Muscle of leg (tissue), 11 donors: ENCODE measurements around the gene SSR4. TPM values are rescaled to one million over a fixed set of nuclear protein-coding genes. Genes with fewer than 3 reads are reported as not detected.
A peak's percentile ranks its signal among the peaks of the same experiment; 100 is the strongest.

Experiments used
- DNase-seq: peaks from one replicate; pipeline ENCODE4 v3.0.0; 2013
- H3K27ac ChIP-seq: one replicate; pipeline ENCODE4 v1.5.1; 2013; ENCODE audit warnings: mild to moderate bottlenecking, low read length, control low read depth
- H3K27me3 ChIP-seq: one replicate; pipeline ENCODE4 v1.6.1; 2013; ENCODE audit warnings: low read length; ENCODE audit not compliant: control insufficient read depth, insufficient read depth
- H3K36me3 ChIP-seq: one replicate; pipeline ENCODE4 v1.6.1; 2013; ENCODE audit warnings: low read length; ENCODE audit not compliant: control insufficient read depth, insufficient read depth
- H3K4me1 ChIP-seq: one replicate; pipeline ENCODE4 v1.6.1; 2013; ENCODE audit warnings: low read length; ENCODE audit not compliant: control insufficient read depth, insufficient read depth
- H3K4me3 ChIP-seq: one replicate; pipeline ENCODE4 v1.5.1; 2013; ENCODE audit warnings: low read length, control low read depth
- H3K9me3 ChIP-seq: replicated peaks from 2 replicates; pipeline ENCODE4 v1.6.1; 2013; ENCODE audit warnings: low read depth, low read length; ENCODE audit not compliant: control insufficient read depth
- WGBS: methylation state at CpG from one replicate; pipeline ENCODE4 v1.1.5; 2013; ENCODE audit warnings: missing lambda C conversion rate; ENCODE audit not compliant: insufficient coverage; 5-methylcytosine and 5-hydroxymethylcytosine counted together
- polyA plus RNA-seq, 8 donors: library from polyadenylated mRNA; unstranded; fragments of 120-200 nt; gene quantifications; one replicate each; pipeline versions ENCODE4 v1.2.1 to v1.2.3, GENCODE V29; 2013; ENCODE audit warnings: inconsistent platforms in 1 of 8, low replicate concordance in 1 of 8; ENCODE audit not compliant: insufficient read length in 8 of 8, insufficient read depth in 1 of 8
- total RNA-seq: library from RNA; stranded (reverse); fragments of 120-200 nt; gene quantifications from one replicate; pipeline ENCODE4 v1.2.4, GENCODE V29; 2013

SSR4 gene
- total and polyA plus RNA-seq, 9 donors: 95.6 to 188 (median 136) TPM

- no peaks in the 10 kb centered on the region for H3K9me3 ChIP-seq
- H3K27ac ChIP-seq: no peak overlapping the region
- DNase-seq: no peak
- H3K4me3 ChIP-seq: no peak overlapping the region
- peaks cover 2% of the 10 kb centered on the region for H3K27me3 ChIP-seq
- WGBS: 81% methylated on average over 9 of the region's 14 CpGs
- H3K36me3 ChIP-seq: no peaks in the 10 kb centered on the region
- peaks cover 14% of the 10 kb centered on the region for H3K4me1 ChIP-seq
These were observed 31.8 kb upstream of the SSR4 start for GRCh38 chrX:153762626-153763173.

GRCh38 chrX:153763298-153763932 is 31.1 kb upstream of the SSR4 start:
- no peak for DNase-seq

GRCh38 chrX:153763989-153764755 is 30.3 kb upstream of the SSR4 start, which contains the start of gene PLXNB3:
Gene PLXNB3 (plus strand): TSS chrX:153764249. CDS start chrX:153765536, 1,287 bp downstream.
- H3K4me1 ChIP-seq: peaks cover 14% of the 10 kb centered on the region
- no peak within 1 kb of the TSS for H3K4me3 ChIP-seq
- peaks cover 2% of the 10 kb centered on the region for H3K27me3 ChIP-seq
- H3K27ac ChIP-seq: no peak within 1 kb of the TSS
- peak; percentile 60 for DNase-seq
- no peaks in the 10 kb centered on the region for H3K36me3 ChIP-seq
- WGBS: 28% methylated on average over 18 of the region's 26 CpGs
- H3K9me3 ChIP-seq: no peaks in the 10 kb centered on the region

More at GRCh38 chrX:153763298-153763932, 31.1 kb upstream of the SSR4 start:
- no peak overlapping the region for H3K4me3 ChIP-seq
- H3K4me1 ChIP-seq: peaks cover 14% of the 10 kb centered on the region
- no peaks in the 10 kb centered on the region for H3K9me3 ChIP-seq
- H3K36me3 ChIP-seq: no peaks in the 10 kb centered on the region
- peaks cover 2% of the 10 kb centered on the region for H3K27me3 ChIP-seq
- 84% methylated on average over 18 of the region's 18 CpGs for WGBS
- H3K27ac ChIP-seq: no peak overlapping the region

- Histone ChIP-seq H3K4me1 (peaks cover 14% of the 10 kb centered on the region), H3K36me3 (no peaks in the 10 kb centered on the region), H3K27ac (no peak overlapping the region), H3K9me3 (no peaks in the 10 kb centered on the region), H3K4me3 (no peak overlapping the region), H3K27me3 (peaks cover 2% of the 10 kb centered on the region)
- 89% methylated on average over 5 of the region's 7 CpGs for WGBS
- no peak for DNase-seq
These were observed 29.7 kb upstream of the SSR4 start for GRCh38 chrX:153764786-153765137.

- Histone ChIP-seq H3K36me3 (no peaks in the 10 kb centered on the region), H3K9me3 (no peaks in the 10 kb centered on the region), H3K27me3 (peaks cover 2% of the 10 kb centered on the region), H3K27ac (no peak overlapping the region), H3K4me3 (no peak overlapping the region), H3K4me1 (peaks cover 14% of the 10 kb centered on the region)
- WGBS: 86% methylated on average over 20 of the region's 27 CpGs
- no peak for DNase-seq
These were observed 29.1 kb upstream of the SSR4 start for GRCh38 chrX:153765138-153766079.

- WGBS: 62% methylated on average over 16 of the region's 21 CpGs
- no peak overlapping the region for H3K27ac ChIP-seq
- peaks cover 2% of the 10 kb centered on the region for H3K27me3 ChIP-seq
- peaks cover 14% of the 10 kb centered on the region for H3K4me1 ChIP-seq
- H3K4me3 ChIP-seq: no peak overlapping the region
- peak; percentile 30 for DNase-seq
- H3K36me3 ChIP-seq: no peaks in the 10 kb centered on the region
- H3K9me3 ChIP-seq: no peaks in the 10 kb centered on the region
These were observed 28.2 kb upstream of the SSR4 start for GRCh38 chrX:153766098-153766817.

- peak; percentile 2 for DNase-seq
- Histone ChIP-seq H3K36me3 (no peaks in the 10 kb centered on the region), H3K27me3 (peaks cover 2% of the 10 kb centered on the region), H3K27ac (no peak overlapping the region), H3K4me1 (peaks cover 14% of the 10 kb centered on the region), H3K4me3 (no peak overlapping the region), H3K9me3 (no peaks in the 10 kb centered on the region)
- 79% methylated on average over 56 of the region's 56 CpGs for WGBS
These were observed 27.4 kb upstream of the SSR4 start for GRCh38 chrX:153766871-153767673.

GRCh38 chrX:153767674-153768055 is 26.8 kb upstream of the SSR4 start:
- no peak for DNase-seq
- H3K27ac ChIP-seq: no peak overlapping the region
- H3K4me1 ChIP-seq: peaks cover 14% of the 10 kb centered on the region
- H3K36me3 ChIP-seq: no peaks in the 10 kb centered on the region
- WGBS: 91% methylated on average over 20 of the region's 20 CpGs
- H3K27me3 ChIP-seq: peaks cover 2% of the 10 kb centered on the region
- H3K9me3 ChIP-seq: no peaks in the 10 kb centered on the region
- no peak overlapping the region for H3K4me3 ChIP-seq
